Neural crest cell (in vitro differentiated cells): ENCODE results near the gene NRG3. TPM values are rescaled to one million over a fixed set of nuclear protein-coding genes. Genes with fewer than 3 reads are reported as not detected.
A peak's percentile ranks its signal among the peaks of the same experiment; 100 is the strongest.

Experiments
- DNase-seq: peaks from one replicate; pipeline ENCODE4 v3.0.0; 2021; ENCODE audit warnings: low read depth, mixed read lengths, low spot score
- H3K27ac Mint-ChIP-seq: one replicate; pipeline ENCODE4 v1.8.0; 2021; ENCODE audit warnings: mild to moderate bottlenecking, mixed read lengths; ENCODE audit not compliant: unreplicated experiment
- H3K27me3 Mint-ChIP-seq: 2 replicates; pipeline ENCODE4 v1.8.0; 2021; ENCODE audit warnings: low read depth, mild to moderate bottlenecking, mixed read lengths
- H3K36me3 Mint-ChIP-seq: 2 replicates; pipeline ENCODE4 v1.8.0; 2021; ENCODE audit warnings: low read depth, mild to moderate bottlenecking, mixed read lengths
- H3K4me1 Mint-ChIP-seq: 2 replicates; pipeline ENCODE4 v1.8.0; 2021; ENCODE audit warnings: mixed read lengths
- H3K4me3 Mint-ChIP-seq: one replicate; pipeline ENCODE4 v1.8.0; 2021; ENCODE audit warnings: mild to moderate bottlenecking, mixed read lengths
- H3K9me3 Mint-ChIP-seq: 2 replicates; pipeline ENCODE4 v1.8.0; 2021; ENCODE audit warnings: mixed read lengths
- CTCF ChIP-seq: fragments of 200-600 bp; sonication (generic); conservative IDR thresholded peaks from 2 replicates; pipeline ENCODE4 v1.5.0; 2021; ENCODE audit warnings: antibody characterized with exemption, mild to moderate bottlenecking
- total RNA-seq: library from RNA; stranded (reverse); gene quantifications from 2 replicates; pipeline ENCODE4 v1.2.1, GENCODE V29; 2021

NRG3 gene
- total RNA-seq, 1 donor from 2014 or later: 3.1 TPM

- Mint-ChIP-seq H3K4me1 (peaks cover 23% of the 10 kb centered on the region), H3K27me3 (no peaks in the 10 kb centered on the region), H3K4me3 (no peak overlapping the region), H3K9me3 (no peaks in the 10 kb centered on the region), H3K36me3 (no peaks in the 10 kb centered on the region), H3K27ac (no peak overlapping the region)
- no peak for TF ChIP-seq CTCF
- DNase-seq: no peak
Observed at GRCh38 chr10:82814635-82815034, 939.6 kb downstream of the NRG3 start.

GRCh38 chr10:82815680-82816079, 940.7 kb downstream of the NRG3 start:
- H3K4me1 Mint-ChIP-seq: peaks cover 26% of the 10 kb centered on the region
- TF ChIP-seq CTCF: no peak
- no peak overlapping the region for H3K4me3 Mint-ChIP-seq
- H3K27ac Mint-ChIP-seq: no peak overlapping the region
- DNase-seq: no peak
- H3K9me3 Mint-ChIP-seq: no peaks in the 10 kb centered on the region
- H3K36me3 Mint-ChIP-seq: no peaks in the 10 kb centered on the region
- no peaks in the 10 kb centered on the region for H3K27me3 Mint-ChIP-seq

- no peaks in the 10 kb centered on the region for H3K9me3 Mint-ChIP-seq
- TF ChIP-seq CTCF: no peak
- no peak overlapping the region for H3K4me3 Mint-ChIP-seq
- no peak overlapping the region for H3K27ac Mint-ChIP-seq
- DNase-seq: no peak
- peaks cover 26% of the 10 kb centered on the region for H3K4me1 Mint-ChIP-seq
- no peaks in the 10 kb centered on the region for H3K27me3 Mint-ChIP-seq
- no peaks in the 10 kb centered on the region for H3K36me3 Mint-ChIP-seq
Observed at GRCh38 chr10:82817676-82818422, 942.9 kb downstream of the NRG3 start.

GRCh38 chr10:82821043-82821442, 946.0 kb downstream of the NRG3 start:
- H3K27me3 Mint-ChIP-seq: no peaks in the 10 kb centered on the region
- no peak for TF ChIP-seq CTCF
- H3K36me3 Mint-ChIP-seq: no peaks in the 10 kb centered on the region
- H3K4me3 Mint-ChIP-seq: no peak overlapping the region
- DNase-seq: no peak
- no peaks in the 10 kb centered on the region for H3K9me3 Mint-ChIP-seq
- H3K27ac Mint-ChIP-seq: peak overlapping the region; percentile 72
- H3K4me1 Mint-ChIP-seq: peaks cover 20% of the 10 kb centered on the region

- Mint-ChIP-seq H3K4me1 (no peaks in the 10 kb centered on the region), H3K27ac (no peak overlapping the region), H3K27me3 (no peaks in the 10 kb centered on the region), H3K9me3 (no peaks in the 10 kb centered on the region), H3K36me3 (no peaks in the 10 kb centered on the region), H3K4me3 (no peak overlapping the region)
- TF ChIP-seq CTCF: no peak
- DNase-seq: no peak
Observed at GRCh38 chr10:82826132-82826531, 951.1 kb downstream of the NRG3 start.
